H9 (cell line): ENCODE measurements around the gene FLT1. TPM values are rescaled to one million over a fixed set of nuclear protein-coding genes. Genes with fewer than 3 reads are reported as not detected.

Experiments
- DNase-seq: peaks from one replicate; pipeline ENCODE4 v3.0.0-alpha.2; 2017
- H2AFZ ChIP-seq: one replicate; pipeline ENCODE4 v1.6.1; 2013; ENCODE audit warnings: mild to moderate bottlenecking, low read length, control low read depth, moderate library complexity
- H2AK5ac ChIP-seq: 2 replicates; pipeline ENCODE4 v1.6.1; 2013; ENCODE audit warnings: low read length, control low read depth, mixed read lengths; ENCODE audit not compliant: insufficient read length
- H2BK120ac ChIP-seq: one replicate; pipeline ENCODE4 v1.6.1; 2013; ENCODE audit warnings: low read depth, mild to moderate bottlenecking, low read length, control low read depth, inconsistent platforms; ENCODE audit not compliant: poor library complexity, severe bottlenecking
- H2BK12ac ChIP-seq: 2 replicates; pipeline ENCODE4 v1.6.1; 2013; ENCODE audit warnings: low read length, control low read depth, mixed read lengths, low read depth; ENCODE audit not compliant: insufficient read length
- H2BK15ac ChIP-seq: 2 replicates; pipeline ENCODE4 v1.6.1; 2013; ENCODE audit warnings: low read depth, low read length, control low read depth
- H2BK20ac ChIP-seq: one replicate; pipeline ENCODE4 v1.6.1; 2013; ENCODE audit warnings: low read depth, mild to moderate bottlenecking, low read length, control low read depth, inconsistent platforms; ENCODE audit not compliant: poor library complexity, severe bottlenecking
- H2BK5ac ChIP-seq: 2 replicates; pipeline ENCODE4 v1.6.1; 2013; ENCODE audit warnings: low read length, control low read depth, mixed read lengths; ENCODE audit not compliant: insufficient read length
- H3K14ac ChIP-seq: 2 replicates; pipeline ENCODE4 v1.6.1; 2013; ENCODE audit warnings: low read length, control low read depth; ENCODE audit not compliant: insufficient read depth
- H3K18ac ChIP-seq: 2 replicates; pipeline ENCODE4 v1.6.1; 2013; ENCODE audit warnings: low read depth, mild to moderate bottlenecking, mixed read lengths, low read length, control low read depth; ENCODE audit not compliant: insufficient read length
- H3K23ac ChIP-seq: 2 replicates; pipeline ENCODE4 v1.6.1; 2013; ENCODE audit warnings: low read length, control low read depth, mixed read lengths, low read depth; ENCODE audit not compliant: insufficient read length
- H3K23me2 ChIP-seq: 2 replicates; pipeline ENCODE4 v1.6.1; 2013; ENCODE audit warnings: low read depth, mild to moderate bottlenecking, mixed read lengths, low read length, control low read depth; ENCODE audit not compliant: insufficient read length, poor library complexity, severe bottlenecking
- H3K27ac ChIP-seq: 2 replicates; pipeline ENCODE4 v1.5.1; 2013; ENCODE audit warnings: low read length, control low read depth, mixed read lengths, low read depth; ENCODE audit not compliant: insufficient read length
- H3K27me3 ChIP-seq: 2 replicates; pipeline ENCODE4 v1.6.1; 2013; ENCODE audit warnings: low read length, control low read depth, inconsistent platforms; ENCODE audit not compliant: insufficient read depth
- H3K4ac ChIP-seq: 2 replicates; pipeline ENCODE4 v1.6.1; 2013; ENCODE audit warnings: low read depth, mild to moderate bottlenecking, control low read depth, inconsistent platforms, low read length, moderate library complexity
- H3K4me1 ChIP-seq: 2 replicates; pipeline ENCODE4 v1.6.1; 2013; ENCODE audit warnings: low read length, control low read depth, inconsistent platforms; ENCODE audit not compliant: insufficient read depth
- H3K4me2 ChIP-seq: 2 replicates; pipeline ENCODE4 v1.6.1; 2013; ENCODE audit warnings: low read length, control low read depth, mixed read lengths; ENCODE audit not compliant: insufficient read length, insufficient read depth
- H3K56ac ChIP-seq: 2 replicates; pipeline ENCODE4 v1.6.1; 2013; ENCODE audit warnings: low read depth, mild to moderate bottlenecking, mixed read lengths, low read length, control low read depth; ENCODE audit not compliant: insufficient read length
- H3K79me1 ChIP-seq: 2 replicates; pipeline ENCODE4 v1.6.1; 2013; ENCODE audit warnings: low read depth, mild to moderate bottlenecking, moderate library complexity, low read length, control low read depth, inconsistent platforms; ENCODE audit not compliant: insufficient read depth, poor library complexity, severe bottlenecking
- H3K79me2 ChIP-seq: 2 replicates; pipeline ENCODE4 v1.6.1; 2013; ENCODE audit warnings: low read length, control low read depth, inconsistent platforms; ENCODE audit not compliant: insufficient read depth
- H3K9ac ChIP-seq: 2 replicates; pipeline ENCODE4 v1.6.1; 2013; ENCODE audit warnings: low read length, control low read depth, mixed read lengths; ENCODE audit not compliant: insufficient read length; ENCODE audit errors: extremely low read depth
- H3K9me3 ChIP-seq: one replicate; pipeline ENCODE4 v1.6.1; 2013; ENCODE audit warnings: low read depth, low read length, inconsistent platforms; ENCODE audit not compliant: control insufficient read depth
- H3T11ph ChIP-seq: one replicate; pipeline ENCODE4 v1.6.1; 2013; ENCODE audit warnings: mild to moderate bottlenecking, low read length, control low read depth, inconsistent platforms
- H4K20me1 ChIP-seq: one replicate; pipeline ENCODE4 v1.6.1; 2013; ENCODE audit not compliant: control insufficient read depth, insufficient read length, insufficient read depth
- H4K5ac ChIP-seq: 2 replicates; pipeline ENCODE4 v1.6.1; 2013; ENCODE audit warnings: low read depth, mild to moderate bottlenecking, mixed read lengths, low read length, control low read depth; ENCODE audit not compliant: insufficient read length
- H4K8ac ChIP-seq: replicated peaks from 2 replicates; pipeline ENCODE4 v1.6.1; 2013; ENCODE audit warnings: low read length, control low read depth, mixed read lengths, low read depth; ENCODE audit not compliant: insufficient read length
- H4K91ac ChIP-seq: 2 replicates; pipeline ENCODE4 v1.6.1; 2013; ENCODE audit warnings: low read depth, mild to moderate bottlenecking, moderate library complexity, mixed read lengths, low read length, control low read depth; ENCODE audit not compliant: insufficient read length
- H3K27ac Mint-ChIP-seq, 3 experiments: 2 replicates in 2 of 3; 3 replicates in 1 of 3; pipeline ENCODE4 v1.8.0; 2020 to 2021; ENCODE audit warnings: mixed read lengths in 3 of 3, mild to moderate bottlenecking in 1 of 3, moderate library complexity in 1 of 3
- H3K27me3 Mint-ChIP-seq: 2 replicates; pipeline ENCODE4 v1.8.0; 2021; ENCODE audit warnings: low read depth, mild to moderate bottlenecking, moderate library complexity, mixed read lengths
- H3K36me3 Mint-ChIP-seq, 3 experiments: 2 replicates in 2 of 3; 3 replicates in 1 of 3; pipeline ENCODE4 v1.8.0; 2020 to 2021; ENCODE audit warnings: low read depth in 3 of 3, mixed read lengths in 3 of 3; ENCODE audit not compliant: insufficient read depth in 1 of 3
- H3K4me1 Mint-ChIP-seq, 2 experiments: 2 replicates each; pipeline ENCODE4 v1.8.0; 2020; ENCODE audit warnings: mixed read lengths in 2 of 2
- H3K4me3 Mint-ChIP-seq, 2 experiments: 2 replicates in 1 of 2; 3 replicates in 1 of 2; pipeline ENCODE4 v1.8.0; 2020 to 2021; ENCODE audit warnings: mild to moderate bottlenecking in 2 of 2, mixed read lengths in 2 of 2, moderate library complexity in 1 of 2
- H3K9me3 Mint-ChIP-seq, 2 experiments: 2 replicates in 1 of 2; 3 replicates in 1 of 2; pipeline ENCODE4 v1.8.0; 2020; ENCODE audit warnings: mild to moderate bottlenecking in 2 of 2, mixed read lengths in 2 of 2, moderate library complexity in 1 of 2
- total RNA-seq: library from RNA; stranded (reverse); gene quantifications from 2 replicates; pipeline ENCODE4 v1.2.1, GENCODE V29; 2021
- TF ChIP-seq, protein P1 (sequence below): fragments of 200-600 bp; sonication (generic); conservative IDR thresholded peaks from 3 replicates; pipeline ENCODE4 v1.8.0; 2021; ENCODE audit warnings: antibody characterized with exemption, mild to moderate bottlenecking

FLT1 gene
- total RNA-seq, 1 experiment from 2014 or later, result 84.1 TPM

DNA sequence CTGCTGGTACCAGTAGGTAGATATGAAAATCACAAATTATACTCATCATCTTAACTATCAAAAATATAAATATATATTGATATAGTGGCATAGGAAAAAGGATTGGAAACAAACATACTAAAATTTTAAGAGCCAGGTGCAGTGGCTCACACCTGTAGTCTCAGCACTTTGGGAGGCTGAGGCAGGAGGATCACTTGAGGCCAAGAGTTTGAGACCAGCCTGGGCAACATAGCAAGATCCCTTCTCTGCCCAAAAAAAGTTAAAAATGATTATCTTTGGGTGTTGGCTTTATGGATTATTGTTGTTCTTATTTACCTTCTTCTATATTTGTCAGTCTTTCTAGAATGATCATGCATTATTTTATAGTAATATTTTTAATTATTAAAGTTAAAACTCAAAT, 53.4 kb downstream of the FLT1 start:
- Mint-ChIP-seq H3K4me1 (peaks cover 56 to 63% of the 10 kb centered on the region in 2 experiments), H3K4me3 (no peak overlapping the region), H3K9me3 (peaks cover 7 to 11% of the 10 kb centered on the region in 2 experiments), H3K27ac (peak overlapping the region; percentile 92 to 99 (median 92); a peak in 5 of 7 replicates), H3K27me3 (no peaks in the 10 kb centered on the region), H3K36me3 (peaks cover 53 to 71% (median 55%) of the 10 kb centered on the region in 3 experiments)
- Histone ChIP-seq H3K27ac (peak overlapping the region; percentile 39), H4K91ac (no peak overlapping the region), H3K4me2 (no peak overlapping the region), H3K27me3 (no peaks in the 10 kb centered on the region), H2BK15ac (no peak overlapping the region), H2BK120ac (no peak overlapping the region), H3K4ac (no peak overlapping the region), H3K9me3 (no peaks in the 10 kb centered on the region), H3K14ac (no peak overlapping the region), H3K4me1 (peaks cover 22% of the 10 kb centered on the region), H3T11ph (no peak overlapping the region), H2AFZ (no peak overlapping the region), H4K20me1 (no peaks in the 10 kb centered on the region), H2BK12ac (no peak overlapping the region), H3K23me2 (no peaks in the 10 kb centered on the region), H3K9ac (no peak overlapping the region), H3K56ac (no peak overlapping the region), H4K8ac (no peak overlapping the region), H3K79me2 (peaks cover 5% of the 10 kb centered on the region; the same call in 1 of the 2 replicates), H3K18ac (no peak overlapping the region), H3K79me1 (peaks cover 3% of the 10 kb centered on the region), H3K23ac (no peak overlapping the region), H2BK5ac (no peak overlapping the region), H2AK5ac (no peak overlapping the region), H2BK20ac (no peak overlapping the region), H4K5ac (no peak overlapping the region)
- TF ChIP-seq, protein P1, sequence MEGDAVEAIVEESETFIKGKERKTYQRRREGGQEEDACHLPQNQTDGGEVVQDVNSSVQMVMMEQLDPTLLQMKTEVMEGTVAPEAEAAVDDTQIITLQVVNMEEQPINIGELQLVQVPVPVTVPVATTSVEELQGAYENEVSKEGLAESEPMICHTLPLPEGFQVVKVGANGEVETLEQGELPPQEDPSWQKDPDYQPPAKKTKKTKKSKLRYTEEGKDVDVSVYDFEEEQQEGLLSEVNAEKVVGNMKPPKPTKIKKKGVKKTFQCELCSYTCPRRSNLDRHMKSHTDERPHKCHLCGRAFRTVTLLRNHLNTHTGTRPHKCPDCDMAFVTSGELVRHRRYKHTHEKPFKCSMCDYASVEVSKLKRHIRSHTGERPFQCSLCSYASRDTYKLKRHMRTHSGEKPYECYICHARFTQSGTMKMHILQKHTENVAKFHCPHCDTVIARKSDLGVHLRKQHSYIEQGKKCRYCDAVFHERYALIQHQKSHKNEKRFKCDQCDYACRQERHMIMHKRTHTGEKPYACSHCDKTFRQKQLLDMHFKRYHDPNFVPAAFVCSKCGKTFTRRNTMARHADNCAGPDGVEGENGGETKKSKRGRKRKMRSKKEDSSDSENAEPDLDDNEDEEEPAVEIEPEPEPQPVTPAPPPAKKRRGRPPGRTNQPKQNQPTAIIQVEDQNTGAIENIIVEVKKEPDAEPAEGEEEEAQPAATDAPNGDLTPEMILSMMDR, result no peak
- no peak for DNase-seq
